Astrocyte of the cerebellum (primary cell): ENCODE data around the gene DIS3L2.

Experiments
- DNase-seq: peaks from one replicate; pipeline ENCODE4 v3.0.0-alpha.2; 2011; ENCODE audit warnings: low read depth
- H3K4me3 ChIP-seq: 2 replicates; pipeline ENCODE4 v1.5.1; 2011; ENCODE audit warnings: mild to moderate bottlenecking, low read depth, low read length, moderate library complexity
- CTCF ChIP-seq: IDR thresholded peaks from 2 replicates; pipeline ENCODE4 v1.5.1; 2012; ENCODE audit warnings: low read length, low read depth, moderate library complexity, mild to moderate bottlenecking; ENCODE audit errors: missing control alignments
- in situ Hi-C: cut with HindIII; loops from 2 replicates; pipeline ENCODE4 v1.10.0; 2017; ENCODE audit warnings: low sequenced_read_pairs

The DIS3L2 gene

GRCh38 chr2:232372231-232373208, 411.0 kb downstream of the DIS3L2 start:
- DNase-seq = no peak
- TF ChIP-seq CTCF = no peak
- in situ Hi-C loops = no loop called here
- H3K4me3 ChIP-seq = no peak overlapping the region

- no peak for TF ChIP-seq CTCF
These were observed 412.8 kb downstream of the DIS3L2 start for GRCh38 chr2:232374356-232374755.

GRCh38 chr2:232375164-232375563, 413.7 kb downstream of the DIS3L2 start:
- no peak for TF ChIP-seq CTCF
- no peak overlapping the region for H3K4me3 ChIP-seq
- in situ Hi-C loops = no loop called here
- no peak for DNase-seq

More at GRCh38 chr2:232374356-232374755, 412.8 kb downstream of the DIS3L2 start:
- DNase-seq = no peak
- in situ Hi-C loops = no loop called here
- no peak overlapping the region for H3K4me3 ChIP-seq

GRCh38 chr2:232376260-232376659, 414.7 kb downstream of the DIS3L2 start:
- H3K4me3 ChIP-seq = no peak overlapping the region
- TF ChIP-seq CTCF = no peak
- in situ Hi-C loops = no loop called here
- no peak for DNase-seq

GRCh38 chr2:232376713-232377112, 415.2 kb downstream of the DIS3L2 start:
- in situ Hi-C loops = no loop called here

GRCh38 chr2:232377319-232377718, 415.8 kb downstream of the DIS3L2 start:
- no peak overlapping the region for H3K4me3 ChIP-seq
- DNase-seq = no peak
- in situ Hi-C loops = no loop called here
- TF ChIP-seq CTCF = no peak

More at GRCh38 chr2:232376713-232377112, 415.2 kb downstream of the DIS3L2 start:
- DNase-seq = no peak
- H3K4me3 ChIP-seq = no peak overlapping the region
- TF ChIP-seq CTCF = no peak
